Measurements from ENCODE around the gene NDUFA8. TPM values are rescaled to one million over a fixed set of nuclear protein-coding genes. Genes with fewer than 3 reads are reported as not detected.
A peak's percentile ranks its signal among the peaks of the same experiment; 100 is the strongest.

NDUFA8 gene
- total and polyA plus RNA-seq, 2 experiments from 2014 or later, result 36.6 to 144 TPM

DNA sequence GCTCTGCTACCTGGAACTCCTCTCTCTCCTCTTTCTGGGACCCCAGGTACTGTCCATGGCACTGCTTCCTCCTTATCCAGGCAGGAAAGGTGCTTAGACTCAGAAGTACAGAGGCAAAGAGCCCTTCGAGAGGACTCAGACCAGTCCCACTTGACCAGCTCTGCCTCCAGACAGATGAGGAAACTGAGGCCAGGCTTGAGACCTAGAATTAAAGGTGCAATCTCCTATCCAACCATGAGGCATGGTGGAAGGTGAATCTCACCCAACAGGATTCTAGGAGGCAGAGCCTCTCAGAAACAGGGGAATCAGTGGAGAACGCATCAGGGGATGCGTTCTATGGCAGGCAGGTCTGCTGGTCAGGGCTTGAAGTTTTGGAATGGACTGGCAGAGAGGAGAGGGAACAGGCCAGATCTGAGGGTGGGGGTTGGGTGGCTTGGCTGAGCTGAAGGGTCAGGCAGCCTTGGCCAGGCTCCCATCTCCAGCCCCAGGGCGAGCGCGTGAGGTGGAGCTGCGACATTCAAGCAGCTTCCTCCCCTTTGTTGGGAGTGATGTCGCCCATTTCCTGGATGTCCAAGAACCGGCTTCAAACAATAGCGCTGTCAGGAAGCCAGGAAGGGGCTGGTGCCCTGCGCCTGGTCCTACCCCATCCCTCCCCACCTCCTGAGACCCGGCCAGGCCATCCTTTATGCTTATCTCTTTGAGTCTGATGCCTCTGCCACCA lies 26.2 kb downstream of the NDUFA8 start:
- peak; percentile 42 for DNase-seq (ENCODE audit: low spot score)
- peaks cover 11% of the 10 kb centered on the region; the same call in 1 of the 2 replicates for H3K27me3 ChIP-seq (ENCODE audit: insufficient read depth)
- no peaks in the 10 kb centered on the region for H3K79me2 ChIP-seq (replicated peaks; ENCODE audit: insufficient read depth)
- no peaks in the 10 kb centered on the region for H3K36me3 ChIP-seq (ENCODE audit: insufficient read depth)
- H2AFZ ChIP-seq, result peak overlapping the region; percentile 59; the same call in 1 of the 2 replicates
- Mint-ChIP-seq H3K27me3 (ENCODE audit: insufficient read depth, low read depth, poor library complexity) (peaks cover 27% of the 10 kb centered on the region), H3K9me3 (no peaks in the 10 kb centered on the region), H3K4me3 (no peak overlapping the region; the same call in 2 of the 3 replicates), H3K4me1 (peaks cover 34% of the 10 kb centered on the region), H3K27ac (no peak overlapping the region), H3K36me3 (ENCODE audit: low read depth) (no peaks in the 10 kb centered on the region)
- no peak for ATAC-seq
- no peak overlapping the region for H3K27ac ChIP-seq (ENCODE audit: low read depth)
- H3K4me3 ChIP-seq, result no peak overlapping the region
- H3K4me2 ChIP-seq, result peak overlapping the region; percentile 43; the same call in 1 of the 2 replicates
- H3F3A ChIP-seq (replicated peaks; ENCODE audit: low read depth), result no peaks in the 10 kb centered on the region
- 0 out of 2 replicates have a peak, but pooled peaks have one; percentile 13 for TF ChIP-seq NANOG (IDR thresholded peaks at IDR 0.05; ENCODE audit: borderline replicate concordance)
- TF ChIP-seq, protein P1, sequence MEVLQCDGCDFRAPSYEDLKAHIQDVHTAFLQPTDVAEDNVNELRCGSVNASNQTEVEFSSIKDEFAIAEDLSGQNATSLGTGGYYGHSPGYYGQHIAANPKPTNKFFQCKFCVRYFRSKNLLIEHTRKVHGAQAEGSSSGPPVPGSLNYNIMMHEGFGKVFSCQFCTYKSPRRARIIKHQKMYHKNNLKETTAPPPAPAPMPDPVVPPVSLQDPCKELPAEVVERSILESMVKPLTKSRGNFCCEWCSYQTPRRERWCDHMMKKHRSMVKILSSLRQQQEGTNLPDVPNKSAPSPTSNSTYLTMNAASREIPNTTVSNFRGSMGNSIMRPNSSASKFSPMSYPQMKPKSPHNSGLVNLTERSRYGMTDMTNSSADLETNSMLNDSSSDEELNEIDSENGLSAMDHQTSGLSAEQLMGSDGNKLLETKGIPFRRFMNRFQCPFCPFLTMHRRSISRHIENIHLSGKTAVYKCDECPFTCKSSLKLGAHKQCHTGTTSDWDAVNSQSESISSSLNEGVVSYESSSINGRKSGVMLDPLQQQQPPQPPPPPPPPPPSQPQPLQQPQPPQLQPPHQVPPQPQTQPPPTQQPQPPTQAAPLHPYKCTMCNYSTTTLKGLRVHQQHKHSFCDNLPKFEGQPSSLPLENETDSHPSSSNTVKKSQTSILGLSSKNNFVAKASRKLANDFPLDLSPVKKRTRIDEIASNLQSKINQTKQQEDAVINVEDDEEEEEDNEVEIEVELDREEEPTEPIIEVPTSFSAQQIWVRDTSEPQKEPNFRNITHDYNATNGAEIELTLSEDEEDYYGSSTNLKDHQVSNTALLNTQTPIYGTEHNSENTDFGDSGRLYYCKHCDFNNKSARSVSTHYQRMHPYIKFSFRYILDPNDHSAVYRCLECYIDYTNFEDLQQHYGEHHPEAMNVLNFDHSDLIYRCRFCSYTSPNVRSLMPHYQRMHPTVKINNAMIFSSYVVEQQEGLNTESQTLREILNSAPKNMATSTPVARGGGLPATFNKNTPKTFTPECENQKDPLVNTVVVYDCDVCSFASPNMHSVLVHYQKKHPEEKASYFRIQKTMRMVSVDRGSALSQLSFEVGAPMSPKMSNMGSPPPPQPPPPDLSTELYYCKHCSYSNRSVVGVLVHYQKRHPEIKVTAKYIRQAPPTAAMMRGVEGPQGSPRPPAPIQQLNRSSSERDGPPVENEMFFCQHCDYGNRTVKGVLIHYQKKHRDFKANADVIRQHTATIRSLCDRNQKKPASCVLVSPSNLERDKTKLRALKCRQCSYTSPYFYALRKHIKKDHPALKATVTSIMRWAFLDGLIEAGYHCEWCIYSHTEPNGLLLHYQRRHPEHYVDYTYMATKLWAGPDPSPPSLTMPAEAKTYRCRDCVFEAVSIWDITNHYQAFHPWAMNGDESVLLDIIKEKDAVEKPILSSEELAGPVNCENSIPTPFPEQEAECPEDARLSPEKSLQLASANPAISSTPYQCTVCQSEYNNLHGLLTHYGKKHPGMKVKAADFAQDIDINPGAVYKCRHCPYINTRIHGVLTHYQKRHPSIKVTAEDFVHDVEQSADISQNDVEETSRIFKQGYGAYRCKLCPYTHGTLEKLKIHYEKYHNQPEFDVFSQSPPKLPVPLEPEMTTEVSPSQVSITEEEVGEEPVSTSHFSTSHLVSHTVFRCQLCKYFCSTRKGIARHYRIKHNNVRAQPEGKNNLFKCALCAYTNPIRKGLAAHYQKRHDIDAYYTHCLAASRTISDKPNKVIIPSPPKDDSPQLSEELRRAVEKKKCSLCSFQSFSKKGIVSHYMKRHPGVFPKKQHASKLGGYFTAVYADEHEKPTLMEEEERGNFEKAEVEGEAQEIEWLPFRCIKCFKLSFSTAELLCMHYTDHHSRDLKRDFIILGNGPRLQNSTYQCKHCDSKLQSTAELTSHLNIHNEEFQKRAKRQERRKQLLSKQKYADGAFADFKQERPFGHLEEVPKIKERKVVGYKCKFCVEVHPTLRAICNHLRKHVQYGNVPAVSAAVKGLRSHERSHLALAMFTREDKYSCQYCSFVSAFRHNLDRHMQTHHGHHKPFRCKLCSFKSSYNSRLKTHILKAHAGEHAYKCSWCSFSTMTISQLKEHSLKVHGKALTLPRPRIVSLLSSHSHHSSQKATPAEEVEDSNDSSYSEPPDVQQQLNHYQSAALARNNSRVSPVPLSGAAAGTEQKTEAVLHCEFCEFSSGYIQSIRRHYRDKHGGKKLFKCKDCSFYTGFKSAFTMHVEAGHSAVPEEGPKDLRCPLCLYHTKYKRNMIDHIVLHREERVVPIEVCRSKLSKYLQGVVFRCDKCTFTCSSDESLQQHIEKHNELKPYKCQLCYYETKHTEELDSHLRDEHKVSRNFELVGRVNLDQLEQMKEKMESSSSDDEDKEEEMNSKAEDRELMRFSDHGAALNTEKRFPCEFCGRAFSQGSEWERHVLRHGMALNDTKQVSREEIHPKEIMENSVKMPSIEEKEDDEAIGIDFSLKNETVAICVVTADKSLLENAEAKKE (CRISPR knock-in tag; IDR thresholded peaks at IDR 0.05), result no peak
- H3K4me1 ChIP-seq (ENCODE audit: insufficient read depth), result peaks cover 40% of the 10 kb centered on the region
- H4K20me1 ChIP-seq (replicated peaks; ENCODE audit: insufficient read depth), result no peaks in the 10 kb centered on the region
- 0 out of 2 replicates have a peak, but pooled peaks cover 3% of the 10 kb centered on the region for H3K9me2 ChIP-seq (ENCODE audit: insufficient read depth)

- TF ChIP-seq, protein P1 (CRISPR knock-in tag; IDR thresholded peaks at IDR 0.05), result no peak
Measured at GRCh38 chr9:122132539-122132938, 27.0 kb downstream of the NDUFA8 start.

More at GRCh38 chr9:122132539-122132938, 27.0 kb downstream of the NDUFA8 start:
- no peak for DNase-seq (ENCODE audit: low spot score)
- Histone ChIP-seq H3K36me3 (ENCODE audit: insufficient read depth) (no peaks in the 10 kb centered on the region), H4K20me1 (replicated peaks; ENCODE audit: insufficient read depth) (no peaks in the 10 kb centered on the region), H2AFZ (no peak overlapping the region), H3K4me1 (ENCODE audit: insufficient read depth) (peaks cover 38% of the 10 kb centered on the region), H3K79me2 (replicated peaks; ENCODE audit: insufficient read depth) (no peaks in the 10 kb centered on the region), H3K4me2 (0 out of 2 replicates have a peak overlapping the region, but pooled peaks have one; percentile 82), H3K4me3 (no peak overlapping the region), H3K9me2 (ENCODE audit: insufficient read depth) (0 out of 2 replicates have a peak, but pooled peaks cover 3% of the 10 kb centered on the region), H3K27ac (ENCODE audit: low read depth) (no peak overlapping the region), H3F3A (replicated peaks; ENCODE audit: low read depth) (no peaks in the 10 kb centered on the region), H3K27me3 (ENCODE audit: insufficient read depth) (peaks cover 17% of the 10 kb centered on the region)
- Mint-ChIP-seq H3K27me3 (ENCODE audit: insufficient read depth, low read depth, poor library complexity) (peaks cover 31% of the 10 kb centered on the region), H3K27ac (no peak overlapping the region), H3K36me3 (ENCODE audit: low read depth) (no peaks in the 10 kb centered on the region), H3K4me1 (peaks cover 34% of the 10 kb centered on the region), H3K9me3 (no peaks in the 10 kb centered on the region), H3K4me3 (no peak overlapping the region)
- no peak for ATAC-seq

Measured in GM23338 (cell line).